ENCODE data around the gene VSIR.

VSIR gene

DNA sequence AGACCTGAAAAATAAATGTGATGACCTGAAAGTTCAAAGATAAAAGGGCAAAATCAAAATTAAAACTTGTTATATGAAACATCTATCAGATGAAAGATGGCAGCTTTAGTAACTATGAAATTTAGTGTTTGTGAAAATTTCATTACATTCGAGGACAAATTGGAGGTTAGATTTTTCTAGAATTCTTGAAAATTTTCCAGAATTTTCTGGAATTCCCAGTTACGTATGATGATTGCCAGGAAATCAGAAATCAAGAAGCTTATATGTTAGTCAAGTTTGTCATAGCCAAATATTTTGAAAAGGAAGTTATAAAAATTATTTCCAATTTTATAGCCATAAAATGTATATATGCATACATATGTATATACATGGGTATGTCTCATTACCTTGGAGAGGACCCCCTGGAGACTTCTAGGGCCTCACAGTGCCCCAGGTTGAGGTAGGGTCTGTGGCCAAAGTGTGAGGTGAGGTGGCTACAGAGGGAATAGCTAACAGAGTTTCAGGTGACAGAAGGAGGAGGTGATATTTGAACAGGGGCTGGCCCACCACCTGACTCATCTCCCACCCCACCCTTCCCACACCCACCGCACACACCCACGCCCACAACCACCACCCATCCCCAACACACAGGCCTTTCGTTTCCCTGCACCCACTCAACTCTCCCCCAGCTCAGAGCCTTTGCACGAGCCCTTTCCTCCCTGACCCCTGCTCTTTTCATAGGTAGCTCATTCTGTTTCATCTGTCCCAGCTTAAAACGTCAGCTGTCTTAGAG is 75.2 kb downstream of the VSIR start:
- TF ChIP-seq, protein P1, sequence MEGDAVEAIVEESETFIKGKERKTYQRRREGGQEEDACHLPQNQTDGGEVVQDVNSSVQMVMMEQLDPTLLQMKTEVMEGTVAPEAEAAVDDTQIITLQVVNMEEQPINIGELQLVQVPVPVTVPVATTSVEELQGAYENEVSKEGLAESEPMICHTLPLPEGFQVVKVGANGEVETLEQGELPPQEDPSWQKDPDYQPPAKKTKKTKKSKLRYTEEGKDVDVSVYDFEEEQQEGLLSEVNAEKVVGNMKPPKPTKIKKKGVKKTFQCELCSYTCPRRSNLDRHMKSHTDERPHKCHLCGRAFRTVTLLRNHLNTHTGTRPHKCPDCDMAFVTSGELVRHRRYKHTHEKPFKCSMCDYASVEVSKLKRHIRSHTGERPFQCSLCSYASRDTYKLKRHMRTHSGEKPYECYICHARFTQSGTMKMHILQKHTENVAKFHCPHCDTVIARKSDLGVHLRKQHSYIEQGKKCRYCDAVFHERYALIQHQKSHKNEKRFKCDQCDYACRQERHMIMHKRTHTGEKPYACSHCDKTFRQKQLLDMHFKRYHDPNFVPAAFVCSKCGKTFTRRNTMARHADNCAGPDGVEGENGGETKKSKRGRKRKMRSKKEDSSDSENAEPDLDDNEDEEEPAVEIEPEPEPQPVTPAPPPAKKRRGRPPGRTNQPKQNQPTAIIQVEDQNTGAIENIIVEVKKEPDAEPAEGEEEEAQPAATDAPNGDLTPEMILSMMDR (IDR thresholded peaks at IDR 0.05), result no peak
